Measurements from ENCODE around the gene TERF2IP.
A peak's percentile ranks its signal among the peaks of the same experiment; 100 is the strongest.

TERF2IP gene

DNA sequence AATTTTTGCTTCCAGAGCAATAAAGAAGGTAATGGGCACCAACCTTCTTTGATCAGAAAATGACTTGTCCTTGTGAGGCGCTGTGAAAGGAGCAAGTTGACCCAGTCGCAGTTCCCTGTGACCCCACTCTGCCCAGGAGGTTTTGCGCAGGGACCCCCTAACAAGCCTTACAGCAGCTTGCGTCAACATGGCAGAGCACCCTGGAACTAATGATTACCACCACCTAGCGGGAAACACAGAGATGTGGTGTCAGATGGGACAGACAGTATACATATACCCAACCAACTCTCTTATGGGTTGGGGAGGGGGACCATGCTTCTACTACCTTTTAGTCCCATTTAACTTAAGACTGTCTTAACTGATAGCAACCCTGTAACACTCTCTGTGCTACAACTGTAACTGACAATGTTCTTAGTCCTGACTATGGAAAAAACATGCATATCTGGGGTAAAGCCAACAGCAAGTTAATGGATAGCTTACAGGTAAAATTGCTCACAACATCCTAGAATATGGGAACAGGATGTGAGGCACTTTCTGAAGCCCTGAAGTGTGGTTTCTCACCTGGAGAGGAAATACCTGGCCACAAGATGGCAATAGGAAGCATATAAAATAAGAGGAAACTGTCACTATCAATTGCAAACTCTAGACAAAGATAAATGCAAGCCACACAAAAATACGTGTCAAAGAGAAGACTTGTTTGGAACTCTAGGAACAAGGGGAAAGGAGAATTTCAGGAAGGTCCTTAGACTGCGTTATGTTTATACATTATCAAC, 3.1 kb upstream of the TERF2IP start:
- no peaks in the 10 kb centered on the region for H3K9me3 ChIP-seq (replicated peaks; ENCODE audit: insufficient read depth, low read length)
- no peaks in the 10 kb centered on the region for H3K36me3 ChIP-seq (replicated peaks; ENCODE audit: insufficient read depth, low read length)
- no peak overlapping the region for H3K4me2 ChIP-seq (ENCODE audit: low read depth, low read length)
- H3K79me2 ChIP-seq (ENCODE audit: low read length), result peaks cover 77% of the 10 kb centered on the region
- no peaks in the 10 kb centered on the region for H4K20me1 ChIP-seq (ENCODE audit: insufficient read depth, low read length)
- H3K4me3 ChIP-seq (ENCODE audit: low read length), result no peak overlapping the region
- no peak overlapping the region for H2AFZ ChIP-seq (ENCODE audit: low read length)
- H3K27me3 ChIP-seq (replicated peaks; ENCODE audit: insufficient read depth, low read length), result no peaks in the 10 kb centered on the region
- no peaks in the 10 kb centered on the region for H3K9me2 ChIP-seq (replicated peaks; ENCODE audit: insufficient read depth, low read length)
- DNase-seq, result peak; percentile 20
- TF ChIP-seq EZH2 (optimal IDR thresholded peaks at IDR 0.05; ENCODE audit: low read depth, low read length) (no peak), CTCF (IDR thresholded peaks at IDR 0.05; ENCODE audit: low read length) (no peak), EZH2phosphoT487 (IDR thresholded peaks at IDR 0.05; ENCODE audit: low read length) (no peak)
- H3K27ac ChIP-seq (ENCODE audit: low read length), result no peak overlapping the region
- H3F3A ChIP-seq (ENCODE audit: insufficient read depth, low read length), result no peaks in the 10 kb centered on the region
- H3K9ac ChIP-seq (ENCODE audit: low read length), result no peak overlapping the region
- peaks cover 17% of the 10 kb centered on the region for H3K4me1 ChIP-seq (ENCODE audit: low read length)

DNA sequence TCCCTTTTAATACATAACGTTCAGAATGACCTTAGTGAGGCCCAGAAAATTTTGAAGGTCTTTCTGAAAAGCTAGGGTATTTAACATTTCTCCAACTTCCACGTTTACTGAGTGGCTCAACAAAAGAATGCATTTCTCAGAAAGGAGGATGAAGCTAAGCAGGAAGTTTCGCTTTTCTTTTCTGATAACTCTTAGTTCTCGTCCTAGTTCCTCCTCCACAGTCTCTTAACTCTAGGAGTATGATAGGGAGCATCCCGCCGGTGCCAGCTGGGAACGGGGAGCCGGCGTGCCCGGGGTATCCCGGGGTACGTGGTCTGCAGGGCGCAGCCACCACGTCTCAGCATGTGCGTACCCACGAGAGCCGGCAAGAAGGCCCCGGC, 471 bp upstream of the TERF2IP start:
- Histone ChIP-seq H3K4me3 (ENCODE audit: low read length) (peak overlapping the region; percentile 89), H3K4me2 (ENCODE audit: low read depth, low read length) (peak overlapping the region; percentile 60), H3K27ac (ENCODE audit: low read length) (peak overlapping the region; percentile 83; the same call in 1 of the 2 replicates), H3K9me2 (replicated peaks; ENCODE audit: insufficient read depth, low read length) (no peaks in the 10 kb centered on the region), H3K27me3 (replicated peaks; ENCODE audit: insufficient read depth, low read length) (no peaks in the 10 kb centered on the region), H3F3A (ENCODE audit: insufficient read depth, low read length) (no peaks in the 10 kb centered on the region), H3K36me3 (replicated peaks; ENCODE audit: insufficient read depth, low read length) (no peaks in the 10 kb centered on the region), H3K4me1 (ENCODE audit: low read length) (peaks cover 17% of the 10 kb centered on the region), H3K79me2 (ENCODE audit: low read length) (peaks cover 92% of the 10 kb centered on the region), H3K9ac (ENCODE audit: low read length) (peak overlapping the region; percentile 81), H2AFZ (ENCODE audit: low read length) (peak overlapping the region; percentile 61; the same call in 1 of the 2 replicates), H3K9me3 (replicated peaks; ENCODE audit: insufficient read depth, low read length) (no peaks in the 10 kb centered on the region), H4K20me1 (ENCODE audit: insufficient read depth, low read length) (peaks cover 7% of the 10 kb centered on the region; the same call in 1 of the 2 replicates)
- no peak for DNase-seq
- TF ChIP-seq EZH2phosphoT487 (IDR thresholded peaks at IDR 0.05; ENCODE audit: low read length) (no peak), EZH2 (optimal IDR thresholded peaks at IDR 0.05; ENCODE audit: low read depth, low read length) (no peak)

- H2AFZ ChIP-seq (ENCODE audit: low read length), result peak overlapping the region; percentile 45
Measured at GRCh38 chr16:75648265-75649076, 898 bp downstream of the TERF2IP start.

More at GRCh38 chr16:75648265-75649076, 898 bp downstream of the TERF2IP start:
- no peaks in the 10 kb centered on the region for H3K27me3 ChIP-seq (replicated peaks; ENCODE audit: insufficient read depth, low read length)
- H3K27ac ChIP-seq (ENCODE audit: low read length), result peak overlapping the region; percentile 83
- no peaks in the 10 kb centered on the region for H3K9me3 ChIP-seq (replicated peaks; ENCODE audit: insufficient read depth, low read length)
- TF ChIP-seq CTCF (IDR thresholded peaks at IDR 0.05; ENCODE audit: low read length) (no peak), EZH2phosphoT487 (IDR thresholded peaks at IDR 0.05; ENCODE audit: low read length) (no peak), EZH2 (optimal IDR thresholded peaks at IDR 0.05; ENCODE audit: low read depth, low read length) (no peak)
- peaks cover 17% of the 10 kb centered on the region for H3K4me1 ChIP-seq (ENCODE audit: low read length)
- DNase-seq, result peak; percentile 52
- peak overlapping the region; percentile 89 for H3K4me3 ChIP-seq (ENCODE audit: low read length)
- no peaks in the 10 kb centered on the region for H3K36me3 ChIP-seq (replicated peaks; ENCODE audit: insufficient read depth, low read length)
- H3K4me2 ChIP-seq (ENCODE audit: low read depth, low read length), result peak overlapping the region; percentile 73; the same call in 1 of the 2 replicates
- H4K20me1 ChIP-seq (ENCODE audit: insufficient read depth, low read length), result peaks cover 7% of the 10 kb centered on the region; the same call in 1 of the 2 replicates
- H3K9ac ChIP-seq (ENCODE audit: low read length), result peak overlapping the region; percentile 89
- no peaks in the 10 kb centered on the region for H3K9me2 ChIP-seq (replicated peaks; ENCODE audit: insufficient read depth, low read length)
- H3F3A ChIP-seq (ENCODE audit: insufficient read depth, low read length), result no peaks in the 10 kb centered on the region
- peaks cover 94% of the 10 kb centered on the region for H3K79me2 ChIP-seq (ENCODE audit: low read length)
